Activated CD4-positive, CD25-positive, alpha-beta regulatory T cell (primary cell): ENCODE measurements around the gene UBXN1.
A peak's percentile ranks its signal among the peaks of the same experiment; 100 is the strongest.

Experiments
- DNase-seq, 4 experiments: peaks; one replicate each; lab custom pipeline; 2025; lab: John Stamatoyannopoulos, UW

UBXN1 gene

GRCh38 chr11:62645946-62646824 is 32.7 kb downstream of the UBXN1 start, which contains the start of gene GANAB:
TSS of gene GANAB (minus strand) at chr11:62646613. CDS start at chr11:62646599, 14 bp downstream.
- peak; percentile 96 to 99 (median 98) for DNase-seq

DNA sequence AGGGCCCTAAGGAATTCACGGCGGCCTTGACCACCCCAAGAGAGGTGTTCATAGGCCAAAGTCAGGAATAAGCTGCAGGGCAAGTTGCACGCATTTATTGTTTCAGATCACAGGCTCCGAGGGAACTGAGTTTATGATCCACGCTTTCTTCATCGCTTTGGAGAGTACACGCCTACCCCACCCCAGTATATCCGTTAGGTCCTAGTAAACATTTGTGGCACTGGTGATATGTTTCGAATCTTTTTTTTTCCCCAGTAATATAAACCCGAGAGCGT is 33.3 kb downstream of the UBXN1 start:
- no peak for DNase-seq

DNA sequence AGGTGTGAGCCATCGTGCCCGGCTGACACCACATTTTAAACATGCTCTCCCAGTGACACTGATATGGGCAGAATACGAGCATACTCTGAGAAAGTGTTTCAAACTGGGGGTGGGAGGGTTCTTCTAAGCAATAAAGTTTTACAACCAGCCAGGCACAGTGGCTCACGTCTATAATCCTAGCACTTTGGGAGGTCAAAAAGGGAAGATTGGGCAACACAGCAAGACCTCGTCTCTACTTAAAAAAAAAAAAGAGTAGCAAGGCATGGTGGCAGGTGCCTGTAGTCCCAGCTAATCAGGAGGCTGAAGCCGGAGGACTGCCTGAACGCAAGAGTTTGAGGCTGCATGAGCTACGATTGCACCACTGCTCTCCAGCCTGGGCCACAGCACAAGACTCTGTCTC is 34.7 kb downstream of the UBXN1 start:
- DNase-seq, result no peak

DNA sequence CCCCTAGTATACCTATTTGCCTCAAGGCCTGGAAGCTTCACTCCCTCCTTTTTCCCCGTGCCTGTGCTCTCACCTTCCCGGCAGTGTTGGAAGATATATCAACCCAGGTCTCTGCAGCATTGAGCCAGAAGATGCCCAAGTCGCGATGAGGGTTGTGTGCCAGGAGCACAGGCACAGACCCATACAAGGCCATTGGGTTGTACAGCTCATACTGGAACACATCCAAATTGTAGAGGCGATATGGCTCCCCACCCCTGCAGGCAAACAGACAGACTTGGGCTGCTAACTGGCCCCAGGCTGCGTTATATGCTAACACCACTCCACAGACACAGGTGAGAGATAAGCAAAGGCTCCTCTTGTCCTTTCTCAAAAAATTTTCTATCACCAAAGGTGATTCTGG is 46.4 kb downstream of the UBXN1 start:
- no peak for DNase-seq

- DNase-seq, result no peak
Observed at GRCh38 chr11:62627713-62628112, 51.2 kb downstream of the UBXN1 start.
